Myocyte (in vitro differentiated cells): ENCODE results near the gene TLK1. TPM values are rescaled to one million over a fixed set of nuclear protein-coding genes. Genes with fewer than 3 reads are reported as not detected.

Experiments used
- DNase-seq: peaks from one replicate; pipeline ENCODE4 v3.0.0-alpha.2; 2012; ENCODE audit warnings: low read depth
- total RNA-seq: library from RNA; depleted of rRNA; stranded (reverse); fragments of >200 nt; gene quantifications from 2 replicates; pipeline ENCODE4 v1.2.3, GENCODE V29; 2014

The TLK1 gene
- total RNA-seq, 1 donor from 2014 or later, result 9.9 TPM

- no peak for DNase-seq
Measured at GRCh38 chr2:171008550-171009205, 152.0 kb downstream of the TLK1 start.

- DNase-seq, result no peak
Measured at GRCh38 chr2:171004833-171005232, 155.9 kb downstream of the TLK1 start.

- DNase-seq, result no peak
Measured at GRCh38 chr2:171004363-171004762, 156.3 kb downstream of the TLK1 start.

- DNase-seq, result no peak
Measured at GRCh38 chr2:170999654-171000053, 161.0 kb downstream of the TLK1 start.

- no peak for DNase-seq
Measured at GRCh38 chr2:170997893-170998597, 162.6 kb downstream of the TLK1 start.

- no peak for DNase-seq
Measured at GRCh38 chr2:170996316-170996715, 164.4 kb downstream of the TLK1 start.

- no peak for DNase-seq
Measured at GRCh38 chr2:170991398-170992182, 169.1 kb downstream of the TLK1 start.

GRCh38 chr2:170986566-170987258 is 174.0 kb downstream of the TLK1 start:
- DNase-seq, result no peak

GRCh38 chr2:170985407-170985806 is 175.3 kb downstream of the TLK1 start:
- DNase-seq, result no peak

GRCh38 chr2:170984079-170984478 is 176.6 kb downstream of the TLK1 start:
- DNase-seq, result no peak

GRCh38 chr2:170975943-170976270 is 184.8 kb downstream of the TLK1 start:
- no peak for DNase-seq

- DNase-seq, result no peak
Measured at GRCh38 chr2:170975127-170975942, 185.4 kb downstream of the TLK1 start.

- DNase-seq, result peak; percentile 67
Measured at GRCh38 chr2:170974304-170974993, 186.2 kb downstream of the TLK1 start.

GRCh38 chr2:170973492-170974303 is 187.0 kb downstream of the TLK1 start:
- DNase-seq, result peak; percentile 82

GRCh38 chr2:170973225-170973491 is 187.5 kb downstream of the TLK1 start:
- no peak for DNase-seq

- no peak for DNase-seq
Measured at GRCh38 chr2:170972296-170973224, 188.1 kb downstream of the TLK1 start.

GRCh38 chr2:170971071-170971470 is 189.6 kb downstream of the TLK1 start:
- DNase-seq, result no peak

- DNase-seq, result no peak
Measured at GRCh38 chr2:170969872-170970496, 190.7 kb downstream of the TLK1 start.
